CD14-positive monocyte (primary cell): ENCODE measurements around the gene BPNT1. TPM values are rescaled to one million over a fixed set of nuclear protein-coding genes. Genes with fewer than 3 reads are reported as not detected.

Source experiments
- DNase-seq, 3 donors: peaks; one replicate each; pipeline ENCODE4 v3.0.0-alpha.2; 2011 to 2022
- H2AFZ ChIP-seq: 2 replicates; pipeline ENCODE4 v1.6.0; 2012; ENCODE audit warnings: mild to moderate bottlenecking, low read depth, low read length, inconsistent platforms; ENCODE audit not compliant: insufficient read depth, poor library complexity, severe bottlenecking
- H3K27ac ChIP-seq, 2 donors: 1 replicate in 1 of 2; 2 replicates in 1 of 2; pipeline ENCODE4 v1.5.1; 2012 to 2013; ENCODE audit warnings: low read length in 2 of 2, control low read depth in 1 of 2, inconsistent platforms in 1 of 2, low read depth in 1 of 2, mild to moderate bottlenecking in 1 of 2
- H3K27me3 ChIP-seq, 2 donors: one replicate each; pipeline versions ENCODE4 v1.6.0 to v1.6.1; 2011 to 2013; ENCODE audit warnings: low read length in 2 of 2; ENCODE audit not compliant: control insufficient read depth in 2 of 2, insufficient read depth in 2 of 2
- H3K36me3 ChIP-seq, 2 donors: replicated peaks in 1 of 2; 1 replicate in 1 of 2; 2 replicates in 1 of 2; pipeline versions ENCODE4 v1.5.1 to v1.6.1; 2012 to 2013; ENCODE audit warnings: low read length in 2 of 2, control low read depth in 1 of 2, inconsistent platforms in 1 of 2, mild to moderate bottlenecking in 1 of 2; ENCODE audit not compliant: insufficient read depth in 2 of 2, control insufficient read depth in 1 of 2
- H3K4me1 ChIP-seq, 2 donors: 1 replicate in 1 of 2; 2 replicates in 1 of 2; pipeline versions ENCODE4 v1.5.1 to v1.6.1; 2012 to 2013; ENCODE audit warnings: low read length in 2 of 2, control low read depth in 1 of 2, inconsistent platforms in 1 of 2, mild to moderate bottlenecking in 1 of 2, moderate library complexity in 1 of 2; ENCODE audit not compliant: insufficient read depth in 2 of 2, control insufficient read depth in 1 of 2
- H3K4me2 ChIP-seq: replicated peaks from 2 replicates; pipeline ENCODE3; 2012; ENCODE audit warnings: low read length, moderate library complexity, mild to moderate bottlenecking; ENCODE audit not compliant: poor library complexity, severe bottlenecking; ENCODE audit errors: extremely low read depth
- H3K4me3 ChIP-seq, 3 experiments: fragments of 200-600 bp in 1 of 3; sonication (generic) in 1 of 3; replicated peaks in 1 of 3; 1 replicate in 2 of 3; 2 replicates in 1 of 3; pipeline ENCODE4 v1.5.1; 2011 to 2013; ENCODE audit warnings: low read length in 3 of 3, mild to moderate bottlenecking in 3 of 3, control low read depth in 2 of 3, low read depth in 2 of 3, inconsistent platforms in 1 of 3, moderate library complexity in 1 of 3
- H3K79me2 ChIP-seq: 2 replicates; pipeline ENCODE4 v1.6.0; 2012; ENCODE audit warnings: mild to moderate bottlenecking, control low read depth, inconsistent platforms, low read length, moderate library complexity; ENCODE audit not compliant: insufficient read depth
- H3K9ac ChIP-seq: 2 replicates; pipeline ENCODE4 v1.6.0; 2017; ENCODE audit warnings: low read length, mild to moderate bottlenecking; ENCODE audit not compliant: insufficient read depth, poor library complexity, severe bottlenecking
- H3K9me3 ChIP-seq, 2 donors: replicated peaks in 1 of 2; 1 replicate in 1 of 2; 2 replicates in 1 of 2; pipeline versions ENCODE4 v1.5.1 to v1.6.1; 2012 to 2013; ENCODE audit warnings: low read length in 2 of 2, control low read depth in 1 of 2; ENCODE audit not compliant: control insufficient read depth in 1 of 2, insufficient read depth in 1 of 2
- H4K20me1 ChIP-seq: 2 replicates; pipeline ENCODE4 v1.6.0; 2012; ENCODE audit warnings: mild to moderate bottlenecking, low read length, control low read depth, moderate library complexity; ENCODE audit not compliant: insufficient read depth
- H3K27ac Mint-ChIP-seq, 7 donors: one replicate each; pipeline ENCODE4 v1.8.0; 2020; ENCODE audit warnings: mild to moderate bottlenecking in 7 of 7, mixed read lengths in 7 of 7, moderate library complexity in 6 of 7, inconsistent platforms in 2 of 7
- H3K27me3 Mint-ChIP-seq, 3 donors: one replicate each; pipeline ENCODE4 v1.8.0; 2021 to 2022; ENCODE audit warnings: low read depth in 3 of 3, mild to moderate bottlenecking in 3 of 3, mixed read lengths in 3 of 3, moderate library complexity in 3 of 3, inconsistent platforms in 1 of 3
- H3K36me3 Mint-ChIP-seq, 2 donors: one replicate each; pipeline ENCODE4 v1.8.0; 2020; ENCODE audit warnings: mixed read lengths in 2 of 2, inconsistent platforms in 1 of 2, mild to moderate bottlenecking in 1 of 2
- H3K4me1 Mint-ChIP-seq: one replicate; pipeline ENCODE4 v1.8.0; 2020; ENCODE audit warnings: mild to moderate bottlenecking, mixed read lengths
- H3K4me3 Mint-ChIP-seq, 2 donors: one replicate each; pipeline ENCODE4 v1.8.0; 2020; ENCODE audit warnings: mild to moderate bottlenecking in 2 of 2, mixed read lengths in 2 of 2, moderate library complexity in 1 of 2
- H3K9me3 Mint-ChIP-seq, 7 donors: one replicate each; pipeline ENCODE4 v1.8.0; 2020 to 2022; ENCODE audit warnings: mixed read lengths in 7 of 7, mild to moderate bottlenecking in 6 of 7, moderate library complexity in 6 of 7, inconsistent platforms in 2 of 7
- WGBS: methylation state at CpG from one replicate; pipeline ENCODE4 v1.1.5; 2013; ENCODE audit warnings: missing lambda C conversion rate; ENCODE audit not compliant: insufficient coverage; 5-methylcytosine and 5-hydroxymethylcytosine counted together
- intact Hi-C, 2 donors: fragments of 100-400 bp; cut with micrococcal nuclease; formaldehyde crosslinking; loops; one replicate each; pipeline versions ENCODE4 v1.15.0 to v1.15.1; 2023
- polyA plus RNA-seq, 3 donors: library from polyadenylated mRNA; depleted of rRNA in 1 of 3; unstranded in 2 of 3; stranded (reverse) in 1 of 3; fragments of 300-500 nt in 2 of 3; fragments of >200 nt in 1 of 3; fragmentation: Illumina TruSeq in 2 of 3; gene quantifications; 1 replicate in 2 of 3; 2 replicates in 1 of 3; pipeline ENCODE4 v1.2.3, GENCODE V29; 2012 to 2021
- TF ChIP-seq, protein P1 (sequence below): fragments of 200-600 bp; IDR thresholded peaks from one replicate; pipeline ENCODE4 v1.8.0; 2022; ENCODE audit warnings: antibody characterized with exemption, mild to moderate bottlenecking

BPNT1 gene
- polyA plus RNA-seq, 3 donors = 5.8 to 10.1 (median 9.8) TPM

- H3K27me3 Mint-ChIP-seq = peaks cover 0 to 2% (median 0%) of the 10 kb centered on the region in 3 donors
- no peaks in the 10 kb centered on the region for H3K9me3 Mint-ChIP-seq
- Histone ChIP-seq H3K36me3 (peaks cover 0 to 1% of the 10 kb centered on the region in 2 donors), H3K79me2 (peaks cover 57% of the 10 kb centered on the region), H4K20me1 (no peaks in the 10 kb centered on the region), H3K9ac (peak overlapping the region; percentile 81), H2AFZ (peak overlapping the region; percentile 100), H3K27ac (peak overlapping the region; percentile 44 to 90), H3K27me3 (no peaks in the 10 kb centered on the region), H3K4me1 (peaks cover 17 to 25% of the 10 kb centered on the region in 2 donors), H3K4me2 (peak overlapping the region; percentile 84), H3K4me3 (peak overlapping the region; percentile 78 to 100 (median 94)), H3K9me3 (no peaks in the 10 kb centered on the region)
- peak overlapping the region; percentile 92 to 97 for H3K4me3 Mint-ChIP-seq
- TF ChIP-seq, protein P1, sequence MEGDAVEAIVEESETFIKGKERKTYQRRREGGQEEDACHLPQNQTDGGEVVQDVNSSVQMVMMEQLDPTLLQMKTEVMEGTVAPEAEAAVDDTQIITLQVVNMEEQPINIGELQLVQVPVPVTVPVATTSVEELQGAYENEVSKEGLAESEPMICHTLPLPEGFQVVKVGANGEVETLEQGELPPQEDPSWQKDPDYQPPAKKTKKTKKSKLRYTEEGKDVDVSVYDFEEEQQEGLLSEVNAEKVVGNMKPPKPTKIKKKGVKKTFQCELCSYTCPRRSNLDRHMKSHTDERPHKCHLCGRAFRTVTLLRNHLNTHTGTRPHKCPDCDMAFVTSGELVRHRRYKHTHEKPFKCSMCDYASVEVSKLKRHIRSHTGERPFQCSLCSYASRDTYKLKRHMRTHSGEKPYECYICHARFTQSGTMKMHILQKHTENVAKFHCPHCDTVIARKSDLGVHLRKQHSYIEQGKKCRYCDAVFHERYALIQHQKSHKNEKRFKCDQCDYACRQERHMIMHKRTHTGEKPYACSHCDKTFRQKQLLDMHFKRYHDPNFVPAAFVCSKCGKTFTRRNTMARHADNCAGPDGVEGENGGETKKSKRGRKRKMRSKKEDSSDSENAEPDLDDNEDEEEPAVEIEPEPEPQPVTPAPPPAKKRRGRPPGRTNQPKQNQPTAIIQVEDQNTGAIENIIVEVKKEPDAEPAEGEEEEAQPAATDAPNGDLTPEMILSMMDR = no peak
- no peak for DNase-seq
- intact Hi-C loops = loop anchor here (5.0 kb wide), 1 partner anchor 47 kb away; the partner anchor contains the start of gene IARS2 (in 2 of the 2)
- H3K36me3 Mint-ChIP-seq = peaks cover 0 to 7% of the 10 kb centered on the region in 2 donors
- 27% methylated on average over 9 of the region's 17 CpGs for WGBS
- H3K27ac Mint-ChIP-seq = peak overlapping the region; percentile 81 to 93 (median 90)
- peaks cover 27% of the 10 kb centered on the region for H3K4me1 Mint-ChIP-seq
These were observed 44.1 kb downstream of the BPNT1 start for GRCh38 chr1:220045356-220046051.

DNA sequence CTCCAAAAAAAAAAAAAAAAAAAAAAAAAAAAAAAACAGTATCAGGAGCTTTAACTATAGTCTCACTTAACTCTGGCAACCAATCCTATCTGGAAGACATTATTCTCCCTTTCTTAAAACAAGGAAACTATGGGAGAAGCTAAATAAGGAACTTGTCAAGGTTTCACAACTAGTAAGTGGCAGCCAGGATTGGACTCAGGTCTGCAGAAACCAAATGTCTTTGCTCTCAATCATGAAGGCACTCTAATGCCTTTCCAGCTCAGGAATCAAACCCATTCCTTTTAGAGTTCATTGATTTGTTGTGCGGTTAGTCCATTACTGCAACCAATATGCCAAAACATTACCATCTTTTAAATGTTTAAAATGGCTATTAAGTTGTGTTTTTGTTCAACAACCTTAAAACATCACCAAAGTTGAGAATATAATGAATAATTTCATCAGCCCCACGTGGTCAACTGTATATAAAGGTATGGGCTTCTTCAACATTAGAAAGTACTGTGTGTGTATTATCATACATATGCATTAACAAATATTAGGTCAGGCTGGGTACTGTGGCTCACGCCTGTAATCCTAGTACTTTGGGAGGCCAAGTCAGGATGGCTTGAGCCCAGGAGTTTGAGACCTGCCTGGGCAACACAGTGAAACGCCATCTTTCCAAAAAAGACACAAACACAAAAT, 44.8 kb downstream of the BPNT1 start:
- Histone ChIP-seq H3K9ac (no peak overlapping the region), H2AFZ (no peak overlapping the region), H4K20me1 (no peaks in the 10 kb centered on the region), H3K4me2 (peak overlapping the region; percentile 84), H3K27ac (no peak overlapping the region), H3K4me3 (peak overlapping the region in 1 of 3 experiments; percentile 100), H3K9me3 (no peaks in the 10 kb centered on the region), H3K36me3 (peaks cover 6 to 8% of the 10 kb centered on the region in 2 donors), H3K79me2 (peaks cover 59% of the 10 kb centered on the region), H3K27me3 (no peaks in the 10 kb centered on the region), H3K4me1 (peaks cover 17 to 25% of the 10 kb centered on the region in 2 donors)
- DNase-seq = peak; percentile 1 to 46 (median 46)
- TF ChIP-seq, protein P1 = no peak
- Mint-ChIP-seq H3K27me3 (no peaks in the 10 kb centered on the region), H3K9me3 (no peaks in the 10 kb centered on the region), H3K27ac (peak overlapping the region in 2 of 7 donors; percentile 45 to 86), H3K4me1 (peaks cover 27% of the 10 kb centered on the region), H3K4me3 (peak overlapping the region; percentile 92 to 97), H3K36me3 (peaks cover 4 to 10% of the 10 kb centered on the region in 2 donors)
- intact Hi-C loops = loop anchor here (5.0 kb wide), 1 partner anchor 47 kb away; the partner anchor contains the start of gene IARS2 (in 2 of the 2)
- no CpG with 5 or more reads among the region's 4 CpGs for WGBS
